HG03575 (cell line): ENCODE results near the gene LURAP1L.
A peak's percentile ranks its signal among the peaks of the same experiment; 100 is the strongest.

Experiments used
- ATAC-seq: cut with Tn5 transposase; IDR thresholded peaks from one replicate; pipeline ENCODE4 v1.9.1; 2021; ENCODE audit not compliant: unreplicated experiment, insufficient number of reproducible peaks, low FRiP score; ENCODE audit errors: extremely low read depth

The LURAP1L gene

GRCh38 chr9:12802093-12802492 is 27.3 kb downstream of the LURAP1L start:
- no peak for ATAC-seq

DNA sequence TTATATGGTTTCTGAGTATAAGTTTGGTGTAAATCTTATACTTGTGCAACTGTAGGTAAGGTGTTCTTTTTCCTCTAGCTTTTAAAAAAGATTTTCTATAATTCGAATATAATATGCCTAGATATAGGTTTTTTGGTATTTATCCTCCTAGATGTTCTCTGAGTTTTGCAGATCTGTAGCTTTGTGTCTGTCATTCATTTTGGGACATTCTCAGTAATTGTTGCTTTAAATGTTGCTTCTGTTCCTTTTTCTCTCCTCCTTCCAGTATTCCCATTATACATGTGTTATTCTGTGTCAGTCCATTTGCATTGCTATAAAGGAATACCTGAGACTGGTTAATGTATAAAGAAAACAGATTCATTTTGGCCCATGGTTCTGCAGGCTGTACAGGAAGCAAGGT is 33.7 kb downstream of the LURAP1L start:
- no peak for ATAC-seq

- ATAC-seq: no peak
Measured at GRCh38 chr9:12809720-12810119, 34.9 kb downstream of the LURAP1L start.

DNA sequence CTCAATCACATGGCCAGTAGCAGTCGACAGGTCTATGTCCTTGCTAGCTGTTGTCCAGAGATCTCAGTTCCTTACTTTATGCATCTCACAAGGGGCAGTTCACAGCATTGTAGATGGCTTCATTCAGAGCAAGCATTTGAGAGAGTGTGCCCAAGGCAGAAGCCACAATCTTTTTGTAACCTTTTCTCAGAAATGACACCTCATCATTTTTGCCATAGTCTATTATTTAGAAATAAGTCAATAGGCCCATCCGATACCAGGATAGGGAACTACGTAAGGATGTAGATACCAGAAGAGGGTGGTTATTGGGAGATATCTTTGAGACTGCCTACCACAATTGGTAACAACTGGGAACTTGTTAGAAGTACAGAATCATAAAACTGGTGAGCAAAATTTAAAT is 37.1 kb downstream of the LURAP1L start:
- no peak for ATAC-seq

DNA sequence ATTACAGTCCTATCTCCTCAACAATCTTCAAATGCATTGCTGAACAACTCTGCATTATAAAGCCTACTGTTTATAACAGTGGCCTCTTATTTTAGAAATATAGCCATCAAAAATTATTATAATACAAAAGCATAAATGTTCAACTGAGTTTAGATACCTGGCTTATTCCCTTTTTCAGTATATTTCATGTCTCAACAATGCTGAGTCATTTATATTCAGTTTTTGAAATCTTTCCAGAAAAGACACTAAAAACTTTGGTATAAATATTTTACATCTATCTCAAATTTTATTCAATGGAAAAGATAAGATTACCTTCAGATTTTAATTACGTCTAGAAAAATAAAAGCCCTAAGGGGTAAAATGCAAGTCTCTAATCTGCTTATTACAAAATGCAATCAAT is 37.9 kb downstream of the LURAP1L start:
- ATAC-seq: no peak

DNA sequence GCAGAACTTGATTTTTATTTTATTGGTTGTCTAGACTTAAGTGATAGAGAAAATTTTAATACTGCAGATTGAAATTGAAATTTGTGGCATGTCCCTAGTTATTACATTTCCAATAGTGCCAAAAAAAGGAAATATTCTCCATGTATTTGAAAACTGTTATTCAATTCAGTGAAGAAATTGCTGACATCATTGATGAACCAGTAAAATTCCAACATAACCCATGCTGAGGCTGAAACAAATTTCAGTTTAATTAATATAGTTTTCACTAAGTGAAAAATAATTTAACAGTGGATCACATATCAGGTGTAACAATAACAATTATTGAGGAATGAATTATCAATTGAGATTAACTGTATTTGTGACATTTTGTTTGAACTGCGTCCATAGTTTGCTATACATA is 38.7 kb downstream of the LURAP1L start:
- ATAC-seq: no peak

GRCh38 chr9:12813960-12814876 is 39.4 kb downstream of the LURAP1L start:
- ATAC-seq: no peak

GRCh38 chr9:12814877-12815237 is 40.0 kb downstream of the LURAP1L start:
- ATAC-seq: no peak

DNA sequence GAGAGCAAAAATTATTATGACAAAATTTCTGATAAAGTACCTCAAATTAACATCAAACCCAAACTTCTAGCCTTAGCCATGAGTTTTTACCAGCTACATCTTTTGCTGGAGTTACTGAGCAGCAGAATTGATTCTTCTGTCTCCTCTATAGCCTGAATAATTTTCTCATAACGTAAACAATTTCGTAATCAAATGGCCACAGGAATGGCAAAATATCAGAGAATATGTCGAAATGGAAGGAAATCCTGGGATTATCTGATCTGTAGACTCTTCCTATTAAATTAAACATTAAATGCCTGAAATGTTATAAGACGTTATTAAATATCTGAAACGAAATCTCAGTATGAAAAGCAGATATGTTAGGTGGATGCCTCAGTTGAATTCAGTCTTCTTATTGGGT is 41.1 kb downstream of the LURAP1L start:
- ATAC-seq: no peak

DNA sequence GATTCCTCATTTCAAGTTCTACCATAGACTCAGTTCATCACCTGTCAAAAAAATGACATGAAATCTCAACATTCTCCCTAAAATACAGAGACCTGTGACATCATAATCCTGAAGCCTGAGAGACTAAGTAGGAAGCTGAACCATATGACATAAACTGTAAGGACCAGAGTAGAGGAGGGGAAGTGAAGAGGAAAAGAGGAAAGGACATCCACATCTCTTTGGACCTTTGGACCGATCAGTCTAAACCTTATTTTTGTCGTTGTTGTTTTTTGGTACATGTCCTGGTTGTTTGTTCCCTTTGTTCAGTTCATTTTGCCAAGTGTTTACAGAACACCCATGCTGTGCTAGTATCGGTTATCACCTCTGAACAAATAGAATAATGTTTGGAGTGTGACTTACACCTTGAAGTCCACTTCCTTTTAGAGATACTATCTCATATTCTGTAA is 41.9 kb downstream of the LURAP1L start:
- ATAC-seq: no peak

- ATAC-seq: no peak
Measured at GRCh38 chr9:12817702-12818101, 42.9 kb downstream of the LURAP1L start.

DNA sequence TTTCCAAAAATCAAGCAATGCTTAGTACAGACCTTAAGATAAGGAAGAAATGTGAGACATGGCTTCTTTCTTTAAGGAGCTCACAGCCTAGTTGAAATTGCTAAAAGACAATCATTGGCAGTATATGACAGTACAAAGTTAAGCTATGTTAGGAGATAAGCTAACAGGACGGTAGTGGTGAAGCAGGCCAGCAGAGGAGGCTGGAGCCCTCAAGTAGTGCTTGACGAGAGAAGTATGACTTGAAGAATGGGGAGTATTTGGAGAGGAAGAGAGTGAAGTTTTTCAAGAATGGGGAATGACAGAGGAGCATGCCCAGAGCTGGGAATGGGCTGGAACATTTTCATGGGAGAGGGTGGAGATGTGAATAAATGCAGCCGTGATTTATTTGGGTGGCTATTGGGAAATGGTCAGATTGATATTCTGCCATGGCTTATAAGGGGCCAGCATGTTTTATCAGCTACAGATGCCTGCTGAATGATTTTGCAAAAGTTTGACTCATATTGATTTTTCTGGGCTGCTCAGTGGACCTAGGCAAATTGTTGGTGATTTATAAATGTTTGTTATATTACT is 43.7 kb downstream of the LURAP1L start:
- no peak for ATAC-seq

DNA sequence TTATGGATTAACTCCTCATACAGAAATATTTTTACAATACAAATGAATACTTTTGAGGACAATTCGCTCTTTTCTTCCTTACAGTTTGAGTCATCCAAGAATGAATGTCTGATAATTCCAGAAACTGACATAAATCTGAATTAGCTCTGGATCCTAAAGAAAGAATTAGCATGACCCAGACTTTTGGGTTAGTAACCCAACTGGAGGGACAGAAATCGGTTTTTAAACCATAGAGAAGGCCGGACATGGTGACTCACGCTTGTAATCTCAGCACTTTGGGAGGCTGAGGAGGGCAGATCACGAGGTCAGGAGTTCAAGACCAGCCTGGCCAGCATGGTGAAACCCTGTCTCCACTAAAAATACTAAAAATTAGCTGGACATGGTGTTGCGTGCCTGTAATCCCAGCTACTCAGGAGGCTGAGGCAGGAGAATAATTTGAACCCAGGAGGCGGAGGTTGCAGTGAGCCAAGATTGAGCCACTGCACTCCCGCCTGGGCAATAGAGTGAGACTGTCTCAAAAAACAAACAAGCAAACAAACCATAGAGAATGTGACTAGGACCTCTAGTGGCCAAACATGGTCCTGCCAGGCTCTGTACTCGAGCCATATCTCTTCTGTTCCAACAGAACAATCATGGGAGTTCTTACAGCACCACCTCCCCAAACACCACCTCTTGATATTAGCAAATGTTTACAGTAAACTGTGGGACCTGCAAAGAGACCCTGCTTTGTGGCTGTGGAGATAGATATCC is 44.8 kb downstream of the LURAP1L start:
- peak; percentile 69 for ATAC-seq

- no peak for ATAC-seq
Measured at GRCh38 chr9:12822111-12822510, 47.3 kb downstream of the LURAP1L start.

- ATAC-seq: no peak
Measured at GRCh38 chr9:12826924-12827565, 52.2 kb downstream of the LURAP1L start.

GRCh38 chr9:12833701-12834100 is 58.9 kb downstream of the LURAP1L start:
- ATAC-seq: no peak

- ATAC-seq: no peak
Measured at GRCh38 chr9:12838546-12838945, 63.7 kb downstream of the LURAP1L start.

- ATAC-seq: no peak
Measured at GRCh38 chr9:12843735-12844134, 68.9 kb downstream of the LURAP1L start.

GRCh38 chr9:12846035-12846434 is 71.2 kb downstream of the LURAP1L start:
- no peak for ATAC-seq
